Endothelial cell of umbilical vein (primary cell): ENCODE measurements around the gene HDLBP. TPM values are rescaled to one million over a fixed set of nuclear protein-coding genes. Genes with fewer than 3 reads are reported as not detected.

Experiments
- BruUV-seq: library from RNA; stranded (reverse); fragments of 400-500 nt; replicated peaks from 2 replicates; lab custom pipeline; 2021; lab: Mats Ljungman, UMichigan
- CTCF ChIA-PET: fragments of 300-600, 350-600 bp; sonication (Branson Sonifier 250); formaldehyde crosslinking; loops from one replicate; lab custom pipeline; 2021; ENCODE audit warnings: antibody characterized with exemption, inconsistent platforms; lab: Charles Lee
- POLR2A ChIA-PET: fragments of 300-600, 350-600 bp; sonication (Branson Sonifier 250); formaldehyde crosslinking; loops from one replicate; lab custom pipeline; 2021; ENCODE audit warnings: antibody characterized with exemption, inconsistent platforms; lab: Charles Lee
- DNase-seq: peaks from one replicate; pipeline ENCODE4 v3.0.0-alpha.2; 2011; ENCODE audit warnings: low read depth, low spot score
- FAIRE-seq: peaks from 2 replicates; lab custom pipeline; 2011; peaks lifted over from hg19 to GRCh38; lab: Jason Lieb, UNC
- H2AFZ ChIP-seq: 2 replicates; pipeline ENCODE4 v1.6.0; 2012; ENCODE audit warnings: low read depth, low read length, control low read depth, inconsistent platforms
- H3K27ac ChIP-seq: 2 replicates; pipeline ENCODE4 v1.5.1; 2011; ENCODE audit warnings: low read depth, mild to moderate bottlenecking, control low read depth, low read length, moderate library complexity; ENCODE audit not compliant: insufficient read depth
- H3K27me3 ChIP-seq, 2 experiments: 2 replicates each; pipeline versions ENCODE4 v1.6.0 to v1.6.1; 2011; ENCODE audit warnings: low read length in 2 of 2, mixed read lengths in 1 of 2; ENCODE audit not compliant: control insufficient read depth in 2 of 2, insufficient read depth in 2 of 2
- H3K36me3 ChIP-seq, 2 experiments: 2 replicates in 1 of 2; 3 replicates in 1 of 2; pipeline ENCODE4 v1.5.1; 2011; ENCODE audit warnings: low read length in 2 of 2, mild to moderate bottlenecking in 1 of 2, moderate library complexity in 1 of 2; ENCODE audit not compliant: control insufficient read depth in 2 of 2, insufficient read depth in 2 of 2; ENCODE audit errors: extremely low read depth in 1 of 2
- H3K4me1 ChIP-seq: 3 replicates; pipeline ENCODE4 v1.5.1; 2011; ENCODE audit warnings: mild to moderate bottlenecking, low read length; ENCODE audit not compliant: control insufficient read depth, insufficient read depth; ENCODE audit errors: extremely low read depth
- H3K4me2 ChIP-seq: 2 replicates; pipeline ENCODE4 v1.6.1; 2011; ENCODE audit warnings: low read length, control low read depth, mixed read lengths; ENCODE audit not compliant: insufficient read depth
- H3K4me3 ChIP-seq, 3 experiments: fragments of 200-600 bp in 1 of 3; sonication (generic), shearing (Covaris generic) in 1 of 3; replicated peaks in 1 of 3; 2 replicates each; pipeline ENCODE4 v1.5.1; 2011 to 2016; ENCODE audit warnings: control low read depth in 3 of 3, low read length in 3 of 3, mild to moderate bottlenecking in 2 of 3, inconsistent platforms in 1 of 3, low read depth in 1 of 3, moderate library complexity in 1 of 3; ENCODE audit not compliant: insufficient read depth in 1 of 3
- H3K79me2 ChIP-seq: 2 replicates; pipeline ENCODE4 v1.6.0; 2012; ENCODE audit warnings: low read length, inconsistent platforms; ENCODE audit not compliant: control insufficient read depth, insufficient read depth
- H3K9ac ChIP-seq: replicated peaks from 2 replicates; pipeline ENCODE3; 2011; ENCODE audit warnings: low read length, control low read depth; ENCODE audit not compliant: insufficient read depth; ENCODE audit errors: extremely low read depth
- H3K9me1 ChIP-seq: replicated peaks from 3 replicates; pipeline ENCODE4 v1.6.0; 2011; ENCODE audit warnings: mild to moderate bottlenecking, low read length; ENCODE audit not compliant: control insufficient read depth, insufficient read depth; ENCODE audit errors: extremely low read depth
- H3K9me3 ChIP-seq: replicated peaks from 2 replicates; pipeline ENCODE4 v1.5.1; 2012; ENCODE audit warnings: low read length, inconsistent platforms; ENCODE audit not compliant: control insufficient read depth, insufficient read depth
- H4K20me1 ChIP-seq: replicated peaks from 2 replicates; pipeline ENCODE3; 2011; ENCODE audit warnings: mild to moderate bottlenecking, low read length; ENCODE audit not compliant: control insufficient read depth, insufficient read depth; ENCODE audit errors: extremely low read depth
- FOS ChIP-seq: IDR thresholded peaks from 2 replicates; pipeline ENCODE4 v1.6.1; 2011; ENCODE audit warnings: mild to moderate bottlenecking, low read length, moderate library complexity, borderline replicate concordance; ENCODE audit not compliant: insufficient read depth
- JUN ChIP-seq: IDR thresholded peaks from 2 replicates; pipeline ENCODE4 v1.6.1; 2011; ENCODE audit warnings: borderline replicate concordance, low read depth; ENCODE audit not compliant: insufficient read length, insufficient read depth
- MYC ChIP-seq: IDR thresholded peaks from one replicate; pipeline ENCODE4 v1.6.1; 2011; ENCODE audit warnings: mild to moderate bottlenecking, low read depth, low read length
- POLR2A ChIP-seq: IDR thresholded peaks from 2 replicates; pipeline ENCODE4 v1.6.1; 2012; ENCODE audit warnings: low read depth, mild to moderate bottlenecking, control low read depth, low read length
- dilution Hi-C: fragments of 300-500 bp; cut with MboI; formaldehyde crosslinking; loops from one replicate; pipeline ENCODE4 v1.15.0; 2019; ENCODE audit warnings: low sequenced_read_pairs; ENCODE audit not compliant: extremely low pct_ligation_motif_present
- intact Hi-C: fragments of 100-400 bp; cut with micrococcal nuclease; formaldehyde crosslinking; loops from one replicate; pipeline ENCODE4 v1.10.0; 2022
- polyA plus RNA-seq, 4 experiments: library from polyadenylated mRNA; depleted of rRNA in 3 of 4; stranded (reverse) in 3 of 4; unstranded in 1 of 4; fragments of >200 nt; gene quantifications; 2 replicates each; pipeline versions ENCODE4 v1.2.1 to v1.2.3, GENCODE V29; 2011 to 2012; ENCODE audit warnings: missing spikeins in 1 of 4
- total RNA-seq: library from RNA; stranded (reverse); gene quantifications from 2 replicates; pipeline ENCODE4 v1.2.3, GENCODE V29; 2021
- TF ChIP-seq, protein P1 (sequence below), 2 donors: IDR thresholded peaks; 1 replicate in 1 of 2; 2 replicates in 1 of 2; pipeline ENCODE4 v1.5.1; 2011; ENCODE audit warnings: low read length in 2 of 2, mild to moderate bottlenecking in 2 of 2, moderate library complexity in 2 of 2, control low read depth in 1 of 2, inconsistent platforms in 1 of 2, low read depth in 1 of 2; ENCODE audit not compliant: insufficient read depth in 1 of 2; ENCODE audit errors: extremely low read depth in 1 of 2
- TF ChIP-seq, protein P2 (sequence below): IDR thresholded peaks from 2 replicates; pipeline ENCODE4 v1.6.1; 2011; ENCODE audit not compliant: insufficient read depth, insufficient read length

Gene HDLBP
- total and polyA plus RNA-seq, 2 donors (not counting 3 experiments of a cell fraction or from before 2014, with no cell fraction given), result 379 to 569 TPM

DNA sequence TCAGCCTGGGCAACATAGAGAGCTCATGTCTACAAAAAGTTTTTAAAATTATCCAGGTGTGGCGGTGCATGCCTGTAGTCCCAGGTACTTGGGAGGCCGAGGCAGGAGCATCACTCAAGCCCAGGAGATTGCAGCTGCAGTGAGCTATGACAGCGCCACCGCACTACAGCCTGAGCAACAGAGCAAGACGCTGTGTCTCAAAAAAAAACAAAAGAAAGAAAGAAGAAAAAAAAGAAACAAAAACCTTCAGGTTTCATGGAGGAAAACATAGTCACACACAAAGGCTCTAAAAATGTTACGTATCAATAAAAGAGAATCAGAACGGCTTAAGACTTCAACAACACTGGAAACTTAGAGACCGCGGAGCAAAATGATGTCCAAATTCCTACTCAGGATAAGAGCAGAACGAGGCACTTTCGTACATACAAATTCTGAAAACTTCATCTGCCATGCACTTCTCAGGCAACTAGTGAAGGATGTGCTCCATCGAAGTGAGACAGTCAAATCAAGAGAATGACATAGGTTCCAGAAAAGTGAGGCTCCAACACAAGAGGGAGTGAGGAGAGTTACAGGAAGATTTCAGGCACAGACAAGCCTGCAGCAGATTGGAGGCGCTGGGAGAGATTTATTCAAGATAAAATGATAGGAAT is 4.4 kb downstream of the HDLBP start:
- POLR2A ChIA-PET, result no interaction called here
- FAIRE-seq (no peak), DNase-seq (no peak)
- CTCF ChIA-PET, result no interaction called here
- H4K20me1 ChIP-seq, result no peaks in the 10 kb centered on the region
- no peak overlapping the region for H3K27ac ChIP-seq
- dilution Hi-C loops (no loop called here), intact Hi-C loops (loop anchor here (10.0 kb wide), 1 partner anchor 456 kb away; no protein-coding TSS in a partner anchor)
- peaks cover 8% of the 10 kb centered on the region for H3K4me1 ChIP-seq
- H3K36me3 ChIP-seq, result peaks cover 0 to 4% of the 10 kb centered on the region in 2 experiments
- no peak overlapping the region for H3K4me3 ChIP-seq
- H3K79me2 ChIP-seq, result peaks cover 88% of the 10 kb centered on the region
- no peaks in the 10 kb centered on the region for H3K27me3 ChIP-seq
- H2AFZ ChIP-seq, result no peak overlapping the region
- no peaks in the 10 kb centered on the region for H3K9me3 ChIP-seq
- no peak for TF ChIP-seq MYC
- TF ChIP-seq JUN, result no peak
- TF ChIP-seq POLR2A, result no peak
- H3K9ac ChIP-seq, result no peak overlapping the region
- no peak overlapping the region for H3K4me2 ChIP-seq
- no peaks in the 10 kb centered on the region for H3K9me1 ChIP-seq
- BruUV-seq, result no TSS peak

DNA sequence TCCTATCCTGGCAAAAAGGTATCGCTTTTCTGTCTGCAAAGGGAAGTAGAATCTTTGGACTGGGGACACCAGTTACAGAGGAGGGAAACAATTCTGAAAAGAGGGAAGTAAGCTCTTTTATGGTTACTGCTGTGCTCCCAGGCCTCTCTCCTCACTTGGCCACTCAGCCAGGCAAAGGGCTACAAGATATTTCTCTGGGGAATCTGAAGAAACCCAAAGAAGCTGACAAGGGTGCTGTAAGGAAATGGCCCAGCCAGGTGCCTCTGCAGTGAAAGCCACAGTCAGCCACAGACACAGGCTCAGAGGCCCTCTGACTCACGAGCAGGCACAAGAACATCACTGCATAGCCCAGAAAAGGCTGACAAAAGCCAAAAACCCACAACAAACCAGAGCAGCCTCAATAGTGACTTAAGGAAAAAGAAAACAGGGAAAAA is 5.8 kb downstream of the HDLBP start:
- peaks cover 8% of the 10 kb centered on the region for H3K4me1 ChIP-seq
- no peak overlapping the region for H3K4me2 ChIP-seq
- H4K20me1 ChIP-seq, result peaks cover 2% of the 10 kb centered on the region
- FAIRE-seq, result no peak
- no peak overlapping the region for H3K9ac ChIP-seq
- H3K79me2 ChIP-seq, result peaks cover 99% of the 10 kb centered on the region
- peaks cover 0 to 4% of the 10 kb centered on the region in 2 experiments for H3K36me3 ChIP-seq
- dilution Hi-C loops, result no loop called here
- intact Hi-C loops, result loop anchor here (10.0 kb wide), 2 partner anchors 455 to 1935 kb away; no protein-coding TSS in a partner anchor
- H3K4me3 ChIP-seq, result no peak overlapping the region
- no peaks in the 10 kb centered on the region for H3K27me3 ChIP-seq
- no peak overlapping the region for H3K27ac ChIP-seq
- DNase-seq, result no peak
- H2AFZ ChIP-seq, result no peak overlapping the region
- ChIA-PET POLR2A (no interaction called here), CTCF (no interaction called here)
- no peaks in the 10 kb centered on the region for H3K9me1 ChIP-seq
- H3K9me3 ChIP-seq, result no peaks in the 10 kb centered on the region
- TF ChIP-seq, protein P1, sequence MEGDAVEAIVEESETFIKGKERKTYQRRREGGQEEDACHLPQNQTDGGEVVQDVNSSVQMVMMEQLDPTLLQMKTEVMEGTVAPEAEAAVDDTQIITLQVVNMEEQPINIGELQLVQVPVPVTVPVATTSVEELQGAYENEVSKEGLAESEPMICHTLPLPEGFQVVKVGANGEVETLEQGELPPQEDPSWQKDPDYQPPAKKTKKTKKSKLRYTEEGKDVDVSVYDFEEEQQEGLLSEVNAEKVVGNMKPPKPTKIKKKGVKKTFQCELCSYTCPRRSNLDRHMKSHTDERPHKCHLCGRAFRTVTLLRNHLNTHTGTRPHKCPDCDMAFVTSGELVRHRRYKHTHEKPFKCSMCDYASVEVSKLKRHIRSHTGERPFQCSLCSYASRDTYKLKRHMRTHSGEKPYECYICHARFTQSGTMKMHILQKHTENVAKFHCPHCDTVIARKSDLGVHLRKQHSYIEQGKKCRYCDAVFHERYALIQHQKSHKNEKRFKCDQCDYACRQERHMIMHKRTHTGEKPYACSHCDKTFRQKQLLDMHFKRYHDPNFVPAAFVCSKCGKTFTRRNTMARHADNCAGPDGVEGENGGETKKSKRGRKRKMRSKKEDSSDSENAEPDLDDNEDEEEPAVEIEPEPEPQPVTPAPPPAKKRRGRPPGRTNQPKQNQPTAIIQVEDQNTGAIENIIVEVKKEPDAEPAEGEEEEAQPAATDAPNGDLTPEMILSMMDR (IDR thresholded peaks at IDR 0.05; ENCODE audit: extremely low read depth in 1 of 2, insufficient read depth in 1 of 2, low read depth in 1 of 2, low read length in 2 of 2), result no peak
- no peak for TF ChIP-seq MYC
- TF ChIP-seq FOS, result peak; percentile 11
- TF ChIP-seq, protein P2, sequence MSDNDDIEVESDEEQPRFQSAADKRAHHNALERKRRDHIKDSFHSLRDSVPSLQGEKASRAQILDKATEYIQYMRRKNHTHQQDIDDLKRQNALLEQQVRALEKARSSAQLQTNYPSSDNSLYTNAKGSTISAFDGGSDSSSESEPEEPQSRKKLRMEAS, result no peak
- no TSS peak for BruUV-seq
